ENCODE results near the gene CD320. TPM values are rescaled to one million over a fixed set of nuclear protein-coding genes. Genes with fewer than 3 reads are reported as not detected.

CD320 gene
- total and polyA plus RNA-seq, 2 donors, result 24.7 to 31.9 TPM

DNA sequence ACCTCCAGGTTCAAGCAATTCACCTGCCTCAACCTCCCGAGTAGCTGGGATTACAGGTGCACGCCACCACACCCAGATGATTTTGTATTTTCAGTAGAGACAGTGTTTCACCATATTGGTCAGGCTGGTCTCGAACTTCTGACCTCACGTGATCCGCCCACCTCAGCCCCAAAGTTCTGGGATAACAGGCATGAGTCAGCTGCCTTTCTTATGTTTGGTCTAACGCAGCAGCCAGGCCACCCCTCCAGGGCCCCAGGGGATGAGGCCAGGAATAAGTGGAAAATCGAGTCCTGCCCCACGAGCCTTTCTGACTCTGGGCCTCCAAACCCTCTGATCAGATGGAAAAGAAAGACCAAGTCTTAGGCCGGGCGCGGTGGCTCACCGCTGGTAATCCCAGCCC, 54.5 kb downstream of the CD320 start:
- Histone ChIP-seq H3K27ac (ENCODE audit: low read depth in 1 of 2, low read length in 1 of 2) (no peak overlapping the region), H3K36me3 (ENCODE audit: control insufficient read depth in 2 of 2, insufficient read depth in 2 of 2, low read length in 1 of 2) (peaks cover 25 to 42% of the 10 kb centered on the region in 2 donors), H3K4me1 (ENCODE audit: control insufficient read depth in 2 of 2, insufficient read depth in 2 of 2, low read length in 2 of 2) (no peaks in the 10 kb centered on the region), H3K4me3 (ENCODE audit: low read length in 2 of 2) (no peak overlapping the region), H3K9me3 (ENCODE audit: control insufficient read depth in 2 of 2, insufficient read depth in 1 of 2, low read length in 1 of 2) (no peaks in the 10 kb centered on the region), H3K27me3 (ENCODE audit: control insufficient read depth in 2 of 2, insufficient read depth in 1 of 2, low read length in 1 of 2) (no peaks in the 10 kb centered on the region)
- WGBS, result 97% methylated on average over 12 of the region's 12 CpGs
- DNase-seq (ENCODE audit: low read depth in 6 of 9, low spot score in 9 of 9), result no peak

DNA sequence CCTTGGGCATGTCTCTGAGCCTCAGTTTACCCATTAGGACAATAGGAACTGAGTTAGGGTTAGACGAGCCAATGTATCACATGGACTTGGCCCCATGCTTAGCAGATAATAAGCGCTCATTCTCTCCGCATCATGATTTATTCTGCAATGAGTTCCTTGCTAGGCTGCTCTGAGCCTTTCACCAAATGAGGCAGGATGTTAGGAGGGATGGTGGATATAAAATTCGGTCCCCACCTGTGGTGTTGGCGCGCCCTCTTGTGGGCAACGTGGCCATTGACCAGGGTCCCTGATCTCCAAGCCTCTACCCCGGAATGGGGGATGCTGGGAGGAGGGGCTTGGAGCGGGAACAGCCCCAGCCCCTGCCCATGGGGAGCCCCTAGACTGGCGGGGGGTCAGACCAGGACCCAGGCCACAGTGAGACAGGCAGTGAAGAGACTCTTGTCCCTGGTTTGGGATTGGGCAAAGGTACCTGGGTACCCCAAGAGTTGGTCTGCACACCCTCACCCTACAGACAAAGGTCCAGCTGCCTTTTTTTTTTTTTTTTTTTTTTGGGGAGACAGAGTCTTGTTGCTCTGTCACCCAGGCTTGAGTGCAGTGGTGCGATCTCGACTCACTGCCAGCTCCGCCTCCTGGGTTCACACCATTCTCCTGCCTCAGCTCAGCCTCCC, 55.1 kb downstream of the CD320 start:
- no peak overlapping the region for H3K4me3 ChIP-seq (ENCODE audit: low read length in 2 of 2)
- DNase-seq (ENCODE audit: low read depth in 6 of 9, low spot score in 9 of 9), result peak; percentile 53 to 91 (median 78)
- no peaks in the 10 kb centered on the region for H3K4me1 ChIP-seq (ENCODE audit: control insufficient read depth in 2 of 2, insufficient read depth in 2 of 2, low read length in 2 of 2)
- no peak overlapping the region for H3K27ac ChIP-seq (ENCODE audit: low read depth in 1 of 2, low read length in 1 of 2)
- H3K9me3 ChIP-seq (ENCODE audit: control insufficient read depth in 2 of 2, insufficient read depth in 1 of 2, low read length in 1 of 2), result no peaks in the 10 kb centered on the region
- H3K36me3 ChIP-seq (ENCODE audit: control insufficient read depth in 2 of 2, insufficient read depth in 2 of 2, low read length in 1 of 2), result peaks cover 24 to 41% of the 10 kb centered on the region in 2 donors
- WGBS, result 41% methylated on average over 13 of the region's 13 CpGs
- H3K27me3 ChIP-seq (ENCODE audit: control insufficient read depth in 2 of 2, insufficient read depth in 1 of 2, low read length in 1 of 2), result no peaks in the 10 kb centered on the region

Other genes with a start within 250 kb of the CD320 start
- 0.61 TPM for gene FBN3, start 158.8 kb downstream of the CD320 start, total RNA-seq
- 0.16 TPM for gene FBN3, start 158.8 kb downstream of the CD320 start, polyA plus RNA-seq
- gene CERS4, start 99.0 kb downstream of the CD320 start, total RNA-seq, result 21.7 TPM
- gene CERS4, start 99.0 kb downstream of the CD320 start, polyA plus RNA-seq, result 28.5 TPM
- gene NDUFA7, start 13.0 kb upstream of the CD320 start, total RNA-seq, result 98.3 TPM
- 110 TPM for gene NDUFA7, start 13.0 kb upstream of the CD320 start, polyA plus RNA-seq
- gene RPS28, start 13.1 kb upstream of the CD320 start, total RNA-seq, result 1,209 TPM
- 1,415 TPM for gene RPS28, start 13.1 kb upstream of the CD320 start, polyA plus RNA-seq
- 3.3 TPM for gene KANK3, start 34.9 kb upstream of the CD320 start, total RNA-seq
- gene KANK3, start 34.9 kb upstream of the CD320 start, polyA plus RNA-seq, result 6.0 TPM
- gene ANGPTL4, start 55.8 kb upstream of the CD320 start, total RNA-seq, result 0.42 TPM
- gene ANGPTL4, start 55.8 kb upstream of the CD320 start, polyA plus RNA-seq, result 14.4 TPM
- gene RAB11B, start 82.0 kb upstream of the CD320 start, total RNA-seq, result 5.6 TPM
- 81.9 TPM for gene RAB11B, start 82.0 kb upstream of the CD320 start, polyA plus RNA-seq
- 24.5 TPM for gene MARCHF2, start 104.9 kb upstream of the CD320 start, total RNA-seq
- 30.7 TPM for gene MARCHF2, start 104.9 kb upstream of the CD320 start, polyA plus RNA-seq
- gene HNRNPM, start 136.6 kb upstream of the CD320 start, total RNA-seq, result 92.7 TPM
- gene HNRNPM, start 136.6 kb upstream of the CD320 start, polyA plus RNA-seq, result 123 TPM
- gene PRAM1, start 194.3 kb upstream of the CD320 start, total RNA-seq, result 0.80 TPM
- 7.5 TPM for gene PRAM1, start 194.3 kb upstream of the CD320 start, polyA plus RNA-seq
- gene ZNF414, start 205.8 kb upstream of the CD320 start, total RNA-seq, result 2.1 TPM
- 27.6 TPM for gene ZNF414, start 205.8 kb upstream of the CD320 start, polyA plus RNA-seq

All from thymus (tissue), 11 donors.